Inflammatory macrophage (primary cell): ENCODE measurements around the gene ACTG1.

Experiments
- DNase-seq, 2 donors: peaks; one replicate each; pipeline ENCODE4 v3.0.0-alpha.2; 2020 to 2022

Gene ACTG1

DNA sequence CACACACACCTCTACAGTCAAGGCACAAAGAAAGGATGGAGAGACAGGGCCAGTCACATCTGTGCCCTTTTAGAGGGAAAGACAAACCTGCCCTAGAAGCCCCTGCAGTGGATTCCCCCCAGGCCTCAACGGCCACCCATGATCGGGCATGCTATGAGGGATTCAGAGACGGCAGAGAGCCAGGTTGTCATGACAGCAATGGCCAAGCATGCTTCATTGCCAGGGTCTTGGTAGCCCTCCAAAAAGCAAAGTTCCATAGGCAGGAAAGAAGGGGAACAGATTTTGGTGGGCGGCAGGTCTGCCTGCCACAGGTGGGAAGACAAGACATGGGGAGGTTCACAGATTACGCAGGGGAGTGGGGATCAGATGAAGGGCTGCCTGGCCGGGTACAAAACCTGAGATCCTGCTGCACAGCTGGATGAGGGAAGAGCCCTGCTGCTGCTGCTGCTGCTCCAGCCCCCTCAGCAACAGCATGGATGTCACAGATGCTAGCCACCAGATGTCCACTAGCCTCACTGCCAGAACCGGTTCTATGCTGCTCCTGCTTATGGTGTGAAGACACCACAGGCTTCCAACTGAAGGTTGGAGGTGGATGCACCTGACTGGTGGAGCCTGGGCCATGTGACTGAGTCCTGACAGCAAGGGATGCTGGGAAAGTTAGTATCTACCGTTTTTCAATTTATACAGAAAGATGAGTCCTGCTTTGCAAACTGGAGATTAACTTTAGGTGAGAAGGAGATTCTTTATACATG is 17.8 kb downstream of the ACTG1 start:
- no peak for DNase-seq

DNA sequence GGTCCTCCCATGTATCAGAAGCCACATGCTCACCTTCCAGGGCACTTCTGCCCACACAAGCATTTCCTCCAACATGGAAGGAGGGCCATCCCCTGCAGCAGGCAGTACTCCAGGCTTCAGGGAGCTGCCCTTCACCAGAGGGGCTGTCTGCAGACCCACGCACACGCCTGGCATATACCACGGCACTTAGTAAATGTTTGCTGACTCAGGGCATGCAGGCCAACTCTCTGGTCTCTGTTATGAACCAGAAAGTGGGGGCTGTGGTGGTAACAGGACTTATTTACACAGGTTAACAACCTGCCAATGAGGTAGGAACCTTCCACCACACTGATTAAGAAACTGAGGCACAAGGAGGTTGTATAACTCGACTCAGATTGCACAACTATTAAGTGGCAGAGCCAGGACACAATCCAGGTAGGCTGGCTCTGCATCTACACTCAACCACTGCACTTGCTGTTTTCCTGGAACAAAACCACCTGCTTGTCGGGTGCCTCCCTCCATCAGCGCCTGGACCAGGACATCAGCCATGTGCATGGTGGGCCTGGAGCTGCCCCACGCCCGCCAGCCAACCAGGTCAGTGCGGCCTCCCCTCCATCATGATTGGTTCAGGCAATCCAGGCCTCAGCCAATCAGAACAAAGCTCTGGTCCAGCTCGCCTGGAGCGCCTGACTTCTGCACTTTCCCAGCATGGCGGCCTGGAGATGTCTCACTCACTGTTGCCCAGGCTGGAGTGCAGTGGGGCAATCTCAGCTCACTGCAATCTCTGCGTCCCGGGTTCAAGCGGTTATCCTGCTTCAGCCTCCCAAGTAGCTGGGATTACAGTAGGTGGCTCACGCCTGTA is 19.2 kb downstream of the ACTG1 start:
- DNase-seq, result no peak

DNA sequence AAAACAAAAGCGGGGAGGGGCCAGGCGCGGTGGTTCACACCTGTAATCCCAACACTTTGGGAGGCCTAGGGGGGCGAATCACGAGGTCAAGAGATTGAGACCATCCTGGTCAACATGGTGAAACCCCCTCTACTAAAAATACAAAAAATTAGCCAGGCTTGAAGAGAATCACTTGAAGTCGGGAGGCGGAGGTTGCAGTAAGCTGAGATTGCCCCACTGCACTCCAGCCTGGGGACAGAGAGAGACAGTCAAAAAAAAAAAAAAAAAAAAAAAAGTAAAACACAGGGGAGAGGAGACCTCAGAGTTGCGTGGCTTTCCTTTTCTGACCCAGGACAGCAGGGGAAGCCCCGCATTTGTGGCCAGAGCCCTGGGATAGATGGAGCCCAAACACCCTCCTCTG is 19.9 kb downstream of the ACTG1 start:
- DNase-seq, result no peak

- no peak for DNase-seq
Observed at GRCh38 chr17:81492202-81492601, 20.4 kb downstream of the ACTG1 start.

DNA sequence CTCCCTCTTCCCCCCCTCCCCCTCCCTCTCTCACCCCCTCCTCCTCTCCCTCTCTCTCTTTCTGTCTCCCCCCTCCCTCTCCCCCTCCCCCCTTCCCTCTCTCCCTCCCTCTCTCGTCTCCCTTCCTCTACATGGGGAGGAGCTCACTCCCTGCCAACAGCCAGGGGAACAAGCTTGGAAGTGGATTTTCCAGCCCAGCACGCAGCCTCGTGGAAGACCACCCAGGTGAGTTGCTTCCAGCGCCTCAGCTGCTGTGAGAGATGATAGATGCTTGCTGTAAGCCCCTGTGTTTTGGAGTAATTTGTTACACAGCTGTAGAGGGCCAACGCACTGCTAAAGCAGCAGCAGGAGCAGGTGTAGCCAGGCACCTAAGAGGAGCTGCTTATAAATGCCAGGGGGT is 20.8 kb downstream of the ACTG1 start:
- no peak for DNase-seq

- DNase-seq, result no peak
Observed at GRCh38 chr17:81491181-81491581, 21.4 kb downstream of the ACTG1 start.

DNA sequence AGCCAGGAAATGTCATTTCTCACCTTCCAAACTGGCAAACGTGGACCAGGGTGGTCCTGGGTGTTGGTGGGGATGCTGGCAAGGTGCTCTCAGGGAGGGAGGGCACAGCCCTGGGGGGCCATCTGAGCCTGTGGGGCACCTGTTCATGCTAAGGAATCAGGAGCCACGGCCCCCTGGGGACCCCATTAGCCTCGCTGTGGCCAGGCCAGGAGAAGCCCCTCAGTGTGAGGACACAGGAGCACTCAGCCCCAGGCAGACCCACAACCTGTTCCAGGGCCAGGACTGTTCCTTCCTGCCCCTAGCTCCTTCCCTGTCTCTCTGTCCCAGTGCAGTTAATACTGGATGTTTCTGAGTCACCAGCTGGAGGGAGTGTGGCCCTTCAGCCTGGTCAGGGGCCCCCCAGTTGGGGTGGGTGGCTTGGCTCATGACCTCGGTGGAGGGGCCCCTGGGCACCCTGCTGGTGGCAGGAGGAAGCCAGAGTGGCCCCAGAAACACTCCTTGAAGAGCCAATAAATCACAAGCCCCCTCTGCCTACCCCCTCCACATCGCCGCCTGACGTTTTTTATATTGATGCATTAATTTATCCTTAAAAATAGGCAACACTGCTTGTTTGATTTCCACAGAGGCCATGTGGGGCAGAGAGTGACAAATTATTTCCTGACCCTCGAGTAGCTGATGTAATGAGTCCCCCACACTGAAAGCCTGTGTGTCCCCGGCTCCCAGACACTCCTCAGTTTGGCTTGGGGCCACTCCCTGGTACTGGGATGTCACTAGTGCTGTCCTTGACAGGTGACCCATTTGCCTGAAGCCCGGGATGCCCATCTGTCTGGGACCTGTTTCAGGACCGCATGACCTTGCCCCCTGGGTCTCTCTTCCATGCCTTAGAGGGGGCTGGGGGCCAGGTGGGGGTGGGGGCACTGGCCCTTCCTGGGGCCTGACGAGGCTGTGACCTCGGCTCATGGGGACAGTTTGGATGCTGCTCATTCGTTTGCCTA is 22.3 kb downstream of the ACTG1 start:
- DNase-seq, result no peak

DNA sequence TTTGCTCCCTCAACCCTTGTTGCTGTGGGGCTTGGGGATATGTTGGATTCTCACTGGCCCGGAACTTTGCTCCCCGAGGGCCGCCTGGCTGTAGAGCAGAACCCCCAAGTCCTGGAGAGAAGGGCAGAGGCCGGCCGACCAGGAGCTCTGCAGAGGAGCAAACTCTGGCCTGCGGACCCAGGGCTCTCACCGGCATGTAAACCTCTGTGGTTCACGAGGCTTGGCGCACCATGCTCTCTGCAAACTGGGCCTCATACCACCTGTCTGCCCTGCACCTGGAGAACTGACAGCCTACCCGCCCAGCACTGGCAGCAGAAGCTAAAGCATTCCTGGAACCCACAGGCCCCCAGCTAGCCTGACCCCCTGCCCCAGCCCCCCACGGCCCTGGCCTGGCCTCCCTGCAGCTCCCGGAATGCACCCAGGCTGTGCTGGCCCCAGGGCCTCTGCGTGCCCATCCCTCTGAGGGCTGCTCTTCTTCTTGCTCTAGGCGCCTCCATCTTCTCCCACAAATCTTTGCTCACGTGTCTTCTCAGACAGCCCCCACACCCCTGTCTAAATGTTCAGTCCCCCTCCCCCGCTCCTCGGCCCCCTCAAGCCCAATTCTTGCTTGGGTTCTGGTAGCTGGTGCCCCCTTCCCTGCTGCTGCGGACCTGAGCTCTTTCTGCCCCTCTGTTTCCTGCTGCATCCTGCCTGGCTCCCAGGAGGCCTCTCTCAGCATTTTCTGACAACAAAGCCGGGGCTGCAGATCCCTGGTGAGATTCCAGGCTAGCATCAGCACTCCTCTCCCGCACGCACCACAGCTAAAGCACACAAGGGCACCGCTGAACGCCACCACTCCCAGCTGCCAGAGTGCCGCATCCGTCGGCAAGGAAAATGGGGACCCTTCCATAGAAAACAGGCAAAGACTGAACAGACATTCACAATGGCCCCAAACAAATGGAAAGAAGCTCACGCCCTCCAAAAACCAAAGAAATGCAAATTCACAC is 23.3 kb downstream of the ACTG1 start:
- DNase-seq, result no peak

DNA sequence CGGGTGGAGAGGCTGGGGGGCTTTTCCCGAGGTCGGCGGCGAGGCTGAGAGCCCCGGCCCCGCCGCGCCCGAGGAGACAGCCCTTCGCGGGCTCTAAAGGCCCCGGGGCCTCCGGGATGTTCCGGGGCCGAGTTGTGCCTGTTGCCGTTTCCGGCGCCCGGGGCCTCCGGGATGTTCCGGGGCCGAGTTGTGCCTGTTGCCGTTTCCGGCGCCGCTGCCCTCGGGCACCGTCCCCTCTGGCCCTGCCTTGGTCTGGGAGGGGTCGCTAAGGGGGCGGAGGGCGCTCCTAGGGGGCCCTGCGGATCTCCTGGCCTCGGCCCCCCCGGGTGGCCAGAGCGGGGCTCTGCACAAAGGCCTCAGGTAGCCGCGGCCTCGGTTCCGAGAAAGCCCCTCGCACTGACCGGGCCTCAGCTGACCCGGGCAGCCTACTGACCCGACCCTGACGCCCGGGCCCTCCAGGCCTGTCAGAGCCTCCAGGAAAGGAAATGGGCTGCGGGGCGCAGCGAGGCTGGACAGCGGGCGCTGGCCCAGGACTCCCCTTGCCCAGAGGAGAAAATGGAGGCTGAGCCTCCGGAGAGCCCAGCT is 24.2 kb downstream of the ACTG1 start:
- no peak for DNase-seq

DNA sequence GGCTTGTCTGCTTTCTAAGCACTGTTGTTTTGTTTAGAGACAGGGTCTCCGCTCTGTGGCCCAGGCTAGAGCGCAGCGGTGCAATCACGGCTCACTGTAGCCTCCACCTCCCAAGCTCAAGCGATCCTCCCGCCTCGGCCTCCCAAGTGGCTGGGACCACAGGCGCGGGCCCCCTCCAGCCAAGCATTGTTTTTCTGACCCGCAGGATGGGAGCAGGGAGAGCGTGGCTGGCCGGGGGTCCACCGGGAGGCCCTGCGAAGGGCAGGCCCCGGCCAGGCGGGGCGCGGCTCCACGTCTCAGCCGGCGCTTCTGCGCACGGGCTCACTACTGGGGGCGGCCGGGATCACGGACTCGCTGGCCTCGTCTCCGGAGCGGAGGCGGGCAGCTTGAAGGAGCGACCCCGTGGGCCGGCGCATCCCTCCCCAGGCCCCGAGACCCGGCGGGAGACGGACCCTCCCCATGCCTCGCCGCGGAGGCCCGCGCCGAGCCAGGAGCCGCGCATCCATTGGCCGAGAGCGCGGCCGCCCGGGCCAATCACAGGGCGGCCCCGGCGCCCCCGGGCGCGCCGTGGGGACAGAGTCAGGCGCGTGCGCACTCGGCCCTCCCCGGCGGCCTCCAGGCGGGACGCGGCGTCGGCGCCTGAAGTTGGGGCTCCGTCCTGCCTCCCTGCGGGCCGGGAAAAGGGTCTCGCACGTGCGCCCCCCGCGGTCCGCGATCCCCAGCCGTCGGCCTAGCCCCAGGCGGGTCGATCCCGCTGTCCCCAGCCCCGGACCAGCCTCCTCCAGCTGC is 24.9 kb downstream of the ACTG1 start:
- peak; percentile 62 to 78 for DNase-seq

- DNase-seq, result no peak
Observed at GRCh38 chr17:81487089-81487486, 25.5 kb downstream of the ACTG1 start.

DNA sequence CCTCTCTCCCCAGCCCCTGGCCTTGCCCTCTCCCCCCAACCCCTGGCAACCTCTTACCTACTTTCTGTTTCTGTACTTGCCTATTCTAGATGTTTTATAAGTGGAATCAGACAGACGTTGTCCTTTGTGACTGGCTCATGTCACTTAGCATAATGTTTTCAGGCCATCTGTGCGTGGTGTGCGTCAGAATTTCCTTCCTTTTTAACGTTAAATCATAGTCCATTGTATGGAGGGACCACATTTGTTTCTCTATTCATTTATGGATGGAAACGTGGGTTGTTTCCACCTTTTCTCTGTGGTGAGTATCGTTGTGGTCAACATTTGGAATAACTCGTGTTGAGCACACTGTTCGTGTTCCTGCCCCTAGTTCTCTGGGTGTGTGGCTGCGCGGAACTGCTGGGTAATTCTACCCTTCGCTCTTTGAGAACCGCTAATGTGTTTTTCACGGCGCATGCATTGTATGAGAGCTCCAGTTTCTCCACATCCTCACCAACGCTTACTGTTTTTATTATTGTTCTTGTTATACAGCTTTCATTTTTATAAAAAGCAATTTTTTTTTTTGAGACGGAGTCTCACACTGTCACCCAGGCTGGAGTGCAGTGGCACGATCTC is 26.3 kb downstream of the ACTG1 start:
- DNase-seq, result peak in 1 of 2 donors; percentile 12

- DNase-seq, result peak; percentile 80 to 83
Observed at GRCh38 chr17:81484195-81484979, 28.2 kb downstream of the ACTG1 start.

- no peak for DNase-seq
Observed at GRCh38 chr17:81483862-81484194, 28.8 kb downstream of the ACTG1 start.

GRCh38 chr17:81483085-81483861 is 29.3 kb downstream of the ACTG1 start:
- peak in 1 of 2 donors; percentile 55 for DNase-seq

DNA sequence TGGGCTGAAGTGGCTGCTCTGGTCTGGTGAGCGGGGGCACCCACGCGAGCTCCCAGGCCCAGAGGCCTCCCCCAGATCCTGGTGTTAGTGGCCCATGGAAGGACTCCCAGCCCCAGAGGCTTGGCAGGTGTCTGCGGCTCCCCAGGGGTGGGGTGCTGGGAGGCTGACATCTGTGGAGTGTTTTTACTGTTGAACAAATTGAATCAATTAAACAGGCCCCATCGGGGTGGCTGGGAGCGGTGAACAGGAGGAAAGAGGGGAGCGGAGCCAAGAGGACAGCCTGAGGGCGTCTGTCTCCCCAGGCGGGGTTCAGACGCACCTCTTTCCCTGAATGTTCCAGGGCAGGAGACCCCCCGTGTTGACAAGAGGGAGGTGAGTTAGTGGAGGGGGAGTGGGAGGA is 29.9 kb downstream of the ACTG1 start:
- DNase-seq, result no peak

DNA sequence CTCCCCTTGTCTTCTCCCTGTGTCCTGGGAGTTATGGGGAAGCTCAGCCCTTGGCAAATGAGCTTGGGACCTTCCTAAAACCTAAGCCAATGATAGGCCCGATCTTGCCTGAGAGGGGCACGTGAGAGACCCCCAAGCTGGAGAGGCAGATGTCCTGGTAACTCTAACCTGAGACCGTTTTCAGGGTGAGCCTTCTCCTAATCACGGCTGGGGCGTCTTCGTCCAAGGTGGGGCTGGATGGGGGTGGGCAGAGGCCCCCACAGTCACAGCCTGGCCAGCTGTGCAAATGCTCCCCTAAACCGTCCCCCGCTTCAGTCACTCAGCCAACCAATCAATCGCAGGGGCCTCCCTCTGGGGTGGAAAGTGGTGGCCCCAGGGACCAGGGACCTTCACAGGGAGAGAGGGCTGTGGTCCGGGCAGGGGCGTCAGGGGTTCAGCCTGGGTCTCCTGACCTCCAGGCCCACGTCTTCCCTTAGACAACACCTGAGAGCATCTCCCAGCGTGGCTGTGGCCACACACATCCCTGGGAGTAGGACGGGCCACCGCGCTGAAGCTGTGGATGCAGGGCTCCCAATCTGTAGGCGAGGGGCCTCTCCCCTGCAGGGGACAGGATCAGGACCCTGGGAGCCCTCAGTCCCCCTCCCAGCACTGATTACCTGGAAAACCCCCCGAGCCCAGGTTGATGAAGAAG is 30.6 kb downstream of the ACTG1 start:
- DNase-seq, result no peak
